NCI-H1417 (cell line): Measurements from ENCODE around the gene PODN.

ENCODE experiments used
- DNase-seq, 3 experiments: peaks; one replicate each; lab custom pipeline; 2025; lab: John Stamatoyannopoulos, UW

Gene PODN

DNA sequence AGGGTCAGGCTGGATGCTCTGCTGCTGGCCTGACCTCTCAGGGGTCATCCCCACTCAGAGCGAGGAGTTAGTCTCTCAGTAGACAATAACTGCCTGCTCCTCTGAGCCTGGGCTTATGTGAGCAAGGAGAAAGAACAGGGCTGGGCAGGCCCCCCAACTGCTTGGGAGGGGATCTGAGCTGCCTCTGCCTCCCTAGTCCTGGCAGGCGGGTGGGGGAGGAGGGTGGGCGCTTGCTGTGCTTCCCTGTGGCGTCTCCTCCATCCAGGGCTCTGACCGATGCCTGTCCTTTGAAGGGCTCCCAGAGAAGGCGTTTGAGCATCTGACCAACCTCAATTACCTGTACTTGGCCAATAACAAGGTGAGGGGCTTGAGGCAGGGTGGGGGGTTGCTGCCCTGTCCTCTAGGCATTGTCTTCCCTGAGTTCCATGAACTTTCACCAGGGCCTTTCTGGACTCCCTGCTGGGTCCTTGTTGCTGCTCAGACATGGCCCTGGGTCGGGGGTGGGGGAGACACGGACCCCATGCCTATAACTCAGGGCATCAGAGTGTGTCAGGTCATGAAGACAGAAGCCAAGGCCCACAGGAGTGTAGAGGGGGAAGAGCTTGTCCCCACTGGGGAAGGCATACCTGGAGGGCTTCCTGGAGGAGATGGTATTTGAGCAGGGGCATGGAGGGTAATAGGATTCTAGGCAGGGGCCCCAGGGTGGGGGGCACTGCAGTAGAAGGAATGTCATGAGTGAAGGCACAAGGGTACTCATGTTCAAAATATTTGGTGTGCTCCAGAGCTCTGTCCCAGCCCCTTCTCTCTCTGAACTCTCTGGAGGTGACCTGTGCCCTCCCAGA, 12.5 kb downstream of the PODN start:
- DNase-seq, result no peak

DNA sequence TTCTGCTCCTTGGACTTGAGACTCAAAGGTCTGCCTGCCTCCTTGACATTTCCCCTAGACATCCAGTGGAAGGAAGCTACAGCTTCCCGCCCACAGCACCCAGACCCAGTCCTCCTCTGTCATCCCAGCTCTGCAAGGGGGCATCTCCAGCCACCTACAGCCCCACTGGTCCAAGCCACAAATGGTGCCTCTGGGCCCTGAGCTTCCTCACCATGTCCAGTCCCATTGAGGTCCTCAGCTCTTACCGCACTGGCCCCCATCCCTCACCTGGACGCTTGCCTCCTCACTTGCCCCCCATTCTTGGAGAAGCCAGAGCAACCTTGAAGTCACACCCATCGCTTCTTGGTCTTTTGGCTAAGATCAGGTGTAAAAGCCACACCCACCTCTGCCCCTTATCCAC, 13.2 kb downstream of the PODN start:
- DNase-seq, result no peak

DNA sequence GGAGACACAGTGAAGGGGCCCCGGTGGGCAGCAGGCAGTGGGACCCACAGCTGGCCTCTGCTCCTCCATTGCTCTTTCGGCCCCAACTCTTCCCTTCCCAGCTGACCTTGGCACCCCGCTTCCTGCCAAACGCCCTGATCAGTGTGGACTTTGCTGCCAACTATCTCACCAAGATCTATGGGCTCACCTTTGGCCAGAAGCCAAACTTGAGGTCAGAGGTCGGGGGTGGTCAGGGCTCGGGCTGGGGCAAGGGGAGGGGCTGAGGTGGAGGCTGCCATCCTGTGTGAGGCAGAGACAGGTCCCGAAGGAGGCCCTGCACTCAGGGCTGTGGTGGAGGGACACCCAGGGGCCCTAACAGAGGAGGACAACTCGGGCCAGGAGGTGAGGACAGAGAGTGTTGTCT, 13.7 kb downstream of the PODN start:
- DNase-seq, result no peak

DNA sequence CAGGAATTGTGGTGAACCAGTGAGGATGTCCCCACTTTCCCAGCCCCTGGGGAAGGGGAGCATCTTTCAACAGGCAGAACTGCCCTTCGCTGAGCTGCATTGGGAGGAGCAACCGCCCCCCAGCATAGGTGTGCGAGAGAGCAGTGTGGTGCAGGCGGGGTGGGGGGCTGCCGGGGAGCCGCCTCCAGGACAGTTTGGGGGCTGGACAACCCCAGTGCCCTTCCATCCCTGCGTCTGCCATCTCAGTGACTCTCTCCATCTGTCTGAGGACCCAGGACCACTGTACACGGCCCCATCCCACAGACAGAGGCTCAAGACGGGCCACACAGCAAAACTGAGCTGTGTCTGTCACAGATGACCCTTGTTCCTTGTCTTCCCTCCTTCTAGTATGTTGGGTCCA, 14.2 kb downstream of the PODN start:
- no peak for DNase-seq

DNA sequence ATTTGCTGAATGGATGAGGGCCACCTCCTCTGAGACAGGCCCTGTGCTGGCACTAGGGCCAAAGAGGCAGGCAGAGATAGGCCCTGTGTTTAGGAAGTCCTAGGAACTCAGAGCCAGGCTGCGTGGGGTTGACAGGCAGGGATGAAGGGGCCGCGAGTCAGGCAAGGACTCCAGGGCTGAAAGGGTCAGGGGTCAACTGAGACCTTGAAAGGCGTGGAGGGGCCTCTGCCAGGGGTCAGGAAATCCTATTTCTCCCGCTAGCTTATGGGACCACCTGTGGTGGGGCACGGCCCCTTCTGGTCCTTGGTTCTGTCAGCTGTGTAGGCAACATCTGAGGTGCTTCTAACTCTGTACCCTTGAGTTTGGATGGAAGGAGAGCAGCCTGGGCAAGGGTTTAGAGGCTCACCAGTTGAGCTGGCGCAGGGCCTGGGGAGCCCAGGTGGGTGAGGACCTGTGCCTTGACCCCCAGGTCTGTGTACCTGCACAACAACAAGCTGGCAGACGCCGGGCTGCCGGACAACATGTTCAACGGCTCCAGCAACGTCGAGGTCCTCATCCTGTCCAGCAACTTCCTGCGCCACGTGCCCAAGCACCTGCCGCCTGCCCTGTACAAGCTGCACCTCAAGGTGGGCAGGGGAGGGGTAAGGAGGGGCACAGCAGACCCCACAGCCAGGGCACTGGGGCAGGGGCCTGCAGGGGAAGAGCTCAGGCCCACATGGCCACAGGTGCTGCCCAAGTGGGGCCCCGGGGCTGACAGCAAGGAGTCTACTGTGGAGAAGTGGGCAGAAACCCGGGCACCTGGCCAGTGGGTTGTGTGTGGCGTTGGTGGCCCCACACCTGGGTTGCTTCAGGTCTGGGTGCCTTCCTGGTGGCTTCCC, 14.9 kb downstream of the PODN start:
- no peak for DNase-seq

DNA sequence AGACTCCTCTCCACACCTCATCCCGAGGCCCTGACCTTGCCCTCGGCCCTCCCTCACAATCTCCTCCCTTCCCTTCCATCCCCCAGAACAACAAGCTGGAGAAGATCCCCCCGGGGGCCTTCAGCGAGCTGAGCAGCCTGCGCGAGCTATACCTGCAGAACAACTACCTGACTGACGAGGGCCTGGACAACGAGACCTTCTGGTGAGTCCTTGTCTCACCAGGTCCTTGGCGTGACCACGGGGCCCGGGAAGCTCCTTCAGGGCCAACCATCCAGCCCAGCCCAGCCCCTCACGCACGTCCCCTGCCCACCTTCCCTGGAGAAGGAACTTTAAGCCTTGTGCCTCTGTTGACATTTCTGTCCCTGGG, 15.6 kb downstream of the PODN start:
- no peak for DNase-seq

DNA sequence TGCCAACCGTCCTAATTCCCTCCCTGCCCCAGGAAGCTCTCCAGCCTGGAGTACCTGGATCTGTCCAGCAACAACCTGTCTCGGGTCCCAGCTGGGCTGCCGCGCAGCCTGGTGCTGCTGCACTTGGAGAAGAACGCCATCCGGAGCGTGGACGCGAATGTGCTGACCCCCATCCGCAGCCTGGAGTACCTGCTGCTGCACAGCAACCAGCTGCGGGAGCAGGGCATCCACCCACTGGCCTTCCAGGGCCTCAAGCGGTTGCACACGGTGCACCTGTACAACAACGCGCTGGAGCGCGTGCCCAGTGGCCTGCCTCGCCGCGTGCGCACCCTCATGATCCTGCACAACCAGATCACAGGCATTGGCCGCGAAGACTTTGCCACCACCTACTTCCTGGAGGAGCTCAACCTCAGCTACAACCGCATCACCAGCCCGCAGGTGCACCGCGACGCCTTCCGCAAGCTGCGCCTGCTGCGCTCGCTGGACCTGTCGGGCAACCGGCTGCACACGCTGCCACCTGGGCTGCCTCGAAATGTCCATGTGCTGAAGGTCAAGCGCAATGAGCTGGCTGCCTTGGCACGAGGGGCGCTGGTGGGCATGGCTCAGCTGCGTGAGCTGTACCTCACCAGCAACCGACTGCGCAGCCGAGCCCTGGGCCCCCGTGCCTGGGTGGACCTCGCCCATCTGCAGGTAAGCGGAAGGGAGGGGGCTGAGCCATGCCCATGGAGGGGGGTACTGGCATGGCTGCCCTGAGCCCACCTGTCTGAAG, 16.5 kb downstream of the PODN start:
- DNase-seq, result no peak

DNA sequence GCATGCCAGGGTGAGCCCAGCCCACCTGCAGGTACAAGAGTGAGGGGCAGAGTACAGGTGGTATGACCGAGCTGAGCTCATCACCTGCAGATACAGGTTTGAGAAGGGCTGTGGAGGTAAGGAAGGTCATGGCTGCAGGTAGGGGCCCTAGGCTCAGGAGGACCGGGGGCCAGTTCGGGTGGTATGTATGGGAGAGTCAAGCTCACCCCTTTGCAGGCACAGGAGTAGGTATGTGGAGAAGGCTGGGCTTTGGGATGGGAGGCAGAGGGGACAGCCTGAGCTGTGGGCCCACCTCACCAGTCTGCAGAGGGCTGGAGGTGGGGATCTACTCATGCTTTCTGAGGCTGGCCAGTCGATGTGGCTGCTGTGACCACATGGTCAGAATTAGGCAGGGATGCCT, 17.2 kb downstream of the PODN start:
- DNase-seq, result no peak

DNA sequence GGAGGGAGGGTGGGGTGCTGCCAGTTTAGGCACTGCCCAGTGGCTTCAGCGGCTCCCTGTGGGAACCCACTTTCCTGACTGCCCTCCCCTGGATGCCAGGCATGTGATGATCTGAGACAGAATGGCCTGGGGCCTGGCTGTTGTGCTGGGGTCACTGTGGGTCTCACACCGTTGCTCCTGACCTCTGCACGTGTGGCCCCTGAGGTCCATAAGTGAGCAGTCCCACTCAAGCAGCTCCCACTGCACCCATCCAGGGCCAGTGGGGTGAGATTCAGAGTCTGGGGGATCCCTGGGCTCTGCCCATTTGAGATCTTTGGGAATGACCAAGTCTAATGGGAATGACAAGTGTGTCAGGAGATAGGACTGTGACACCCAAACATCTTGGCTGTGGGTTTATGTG, 18.0 kb downstream of the PODN start:
- no peak for DNase-seq

DNA sequence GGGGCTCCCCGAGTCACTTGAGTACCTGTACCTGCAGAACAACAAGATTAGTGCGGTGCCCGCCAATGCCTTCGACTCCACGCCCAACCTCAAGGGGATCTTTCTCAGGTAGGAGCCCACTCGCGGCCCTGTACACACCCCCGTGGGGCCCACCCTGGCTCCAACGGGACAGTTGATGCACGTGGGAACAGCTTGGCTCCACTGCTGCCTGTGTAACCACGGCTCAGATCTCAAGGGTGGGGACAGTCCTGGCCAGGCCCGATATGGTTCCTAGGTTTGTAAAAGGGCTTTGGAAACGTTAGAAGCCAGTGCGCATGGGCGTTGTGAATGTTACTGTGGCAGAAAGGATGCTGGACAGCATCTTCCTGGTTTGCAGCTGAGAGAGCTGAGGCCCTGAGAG, 18.8 kb downstream of the PODN start:
- no peak for DNase-seq

DNA sequence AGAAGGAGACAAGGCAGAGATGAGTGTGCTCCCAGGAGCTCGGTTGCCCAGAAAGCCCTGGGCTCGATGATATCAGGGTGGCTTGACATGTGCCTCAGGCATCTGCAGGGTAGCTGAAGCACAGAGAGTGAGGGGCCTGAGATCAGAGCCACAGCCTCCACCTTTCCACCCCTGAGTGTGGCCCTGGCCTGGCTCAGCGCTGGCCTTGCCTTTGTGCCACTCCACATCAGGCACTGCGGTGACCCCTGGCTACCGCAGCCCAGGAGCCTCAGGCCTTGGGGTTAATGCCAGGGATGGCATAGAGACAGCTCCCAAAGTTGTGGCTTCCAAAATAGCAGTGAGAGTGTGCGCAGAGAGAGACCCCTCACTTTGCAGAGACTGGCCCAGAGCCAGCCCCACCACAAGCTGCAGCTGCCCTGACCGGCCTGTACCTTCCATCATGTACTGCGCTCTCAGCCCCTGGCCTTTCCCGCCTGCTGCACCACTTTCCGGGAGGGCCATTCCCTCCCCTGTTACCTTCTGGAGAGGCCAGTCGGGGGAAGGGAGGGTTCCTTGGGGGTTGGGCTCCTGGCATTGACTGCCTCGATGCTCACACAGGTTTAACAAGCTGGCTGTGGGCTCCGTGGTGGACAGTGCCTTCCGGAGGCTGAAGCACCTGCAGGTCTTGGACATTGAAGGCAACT, 19.5 kb downstream of the PODN start:
- no peak for DNase-seq

DNA sequence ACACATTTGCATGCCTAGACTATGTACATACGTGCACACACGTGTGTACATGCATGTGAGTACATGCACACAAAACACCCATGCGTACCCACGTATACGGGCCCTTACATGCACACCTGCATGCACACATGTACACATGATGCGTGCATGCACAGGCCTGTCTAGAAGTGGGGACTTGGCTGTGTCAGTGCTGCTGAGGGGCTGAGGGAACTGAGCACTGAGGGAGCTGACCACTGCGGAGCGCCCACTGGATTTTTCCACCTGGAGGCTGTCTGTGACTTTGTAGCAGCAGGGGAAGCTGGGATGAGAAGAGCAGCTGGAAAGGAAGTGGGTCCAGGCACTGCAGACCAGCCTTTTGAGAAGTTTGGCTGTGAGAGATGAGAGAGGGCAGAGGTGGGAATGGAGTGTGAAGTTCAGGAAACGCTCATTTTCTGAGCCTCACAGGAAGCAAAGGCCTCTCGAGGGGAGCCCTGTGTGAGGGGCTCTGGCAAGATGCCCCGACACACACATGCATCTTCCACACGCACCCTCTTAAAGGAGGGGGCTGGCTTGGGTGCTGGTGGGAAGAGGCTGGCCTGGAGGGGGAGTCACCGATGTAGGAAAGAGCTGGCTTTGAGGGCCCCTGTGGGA, 20.9 kb downstream of the PODN start:
- no peak for DNase-seq

DNA sequence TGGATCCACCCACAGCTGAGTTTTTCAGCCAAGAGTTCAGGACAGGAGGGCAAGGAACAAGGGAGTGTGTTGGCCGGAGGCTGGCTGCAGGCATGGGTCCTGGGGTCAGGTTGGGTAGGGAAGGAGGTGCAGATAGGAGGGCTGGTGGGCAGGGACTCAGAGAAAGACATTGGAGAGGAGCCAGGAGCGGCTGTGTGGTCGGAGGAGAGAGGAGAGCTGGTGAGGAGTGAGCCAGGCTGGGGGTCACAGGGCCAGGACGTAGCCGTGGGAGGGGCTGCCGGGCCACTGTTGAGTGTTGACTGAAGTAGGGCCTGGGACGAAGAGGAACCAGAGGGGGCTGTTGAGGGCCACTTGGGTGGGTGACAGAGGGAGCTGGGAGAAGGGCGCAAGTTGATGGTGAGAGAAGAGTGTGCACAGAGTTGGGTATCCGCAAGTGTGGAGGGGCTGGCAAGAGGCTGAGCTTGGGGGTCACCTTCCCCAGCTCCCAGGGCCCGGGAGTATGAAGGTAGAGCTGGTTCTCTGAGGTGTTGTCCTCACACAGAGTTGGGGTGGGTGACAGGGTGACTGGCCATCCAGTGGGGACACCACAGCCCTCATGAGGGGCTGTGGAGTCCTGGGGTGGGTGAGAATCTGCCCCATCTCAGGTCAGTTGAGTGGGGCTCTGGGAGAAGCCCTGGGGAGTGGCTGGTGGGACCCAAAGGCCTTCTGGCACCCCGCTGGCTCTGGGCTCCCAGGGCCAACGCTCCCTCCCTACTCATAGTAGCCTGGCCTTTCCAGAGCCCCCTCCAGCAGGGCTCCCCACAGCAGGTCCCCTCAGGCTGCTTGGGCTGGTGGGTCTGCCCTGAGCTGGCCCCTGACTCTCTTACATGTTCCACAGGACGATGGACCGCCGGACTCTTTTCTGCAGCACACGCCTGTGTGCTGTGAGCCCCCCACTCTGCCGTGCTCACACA, 21.9 kb downstream of the PODN start:
- DNase-seq, result no peak

DNA sequence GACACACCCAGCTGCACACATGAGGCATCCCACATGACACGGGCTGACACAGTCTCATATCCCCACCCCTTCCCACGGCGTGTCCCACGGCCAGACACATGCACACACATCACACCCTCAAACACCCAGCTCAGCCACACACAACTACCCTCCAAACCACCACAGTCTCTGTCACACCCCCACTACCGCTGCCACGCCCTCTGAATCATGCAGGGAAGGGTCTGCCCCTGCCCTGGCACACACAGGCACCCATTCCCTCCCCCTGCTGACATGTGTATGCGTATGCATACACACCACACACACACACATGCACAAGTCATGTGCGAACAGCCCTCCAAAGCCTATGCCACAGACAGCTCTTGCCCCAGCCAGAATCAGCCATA, 22.6 kb downstream of the PODN start:
- DNase-seq, result no peak

DNA sequence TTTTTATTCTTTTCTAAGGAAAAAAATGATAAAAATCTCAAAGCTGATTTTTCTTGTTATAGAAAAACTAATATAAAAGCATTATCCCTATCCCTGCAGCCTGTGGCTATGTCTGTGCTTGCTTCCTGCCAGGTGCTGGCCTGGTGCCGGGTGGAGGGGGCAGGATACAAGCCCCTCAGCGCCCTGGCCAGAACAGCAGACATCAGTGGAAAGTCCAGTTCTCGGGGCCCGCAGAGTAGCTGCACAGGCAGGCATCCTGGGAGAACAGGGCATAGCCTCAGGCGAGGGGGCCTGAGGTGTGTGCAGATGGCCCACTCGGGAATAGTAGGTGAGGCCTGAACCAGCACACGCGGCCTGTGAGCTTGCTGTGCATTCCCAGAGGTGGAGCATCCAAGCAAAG, 23.4 kb downstream of the PODN start:
- DNase-seq, result no peak

DNA sequence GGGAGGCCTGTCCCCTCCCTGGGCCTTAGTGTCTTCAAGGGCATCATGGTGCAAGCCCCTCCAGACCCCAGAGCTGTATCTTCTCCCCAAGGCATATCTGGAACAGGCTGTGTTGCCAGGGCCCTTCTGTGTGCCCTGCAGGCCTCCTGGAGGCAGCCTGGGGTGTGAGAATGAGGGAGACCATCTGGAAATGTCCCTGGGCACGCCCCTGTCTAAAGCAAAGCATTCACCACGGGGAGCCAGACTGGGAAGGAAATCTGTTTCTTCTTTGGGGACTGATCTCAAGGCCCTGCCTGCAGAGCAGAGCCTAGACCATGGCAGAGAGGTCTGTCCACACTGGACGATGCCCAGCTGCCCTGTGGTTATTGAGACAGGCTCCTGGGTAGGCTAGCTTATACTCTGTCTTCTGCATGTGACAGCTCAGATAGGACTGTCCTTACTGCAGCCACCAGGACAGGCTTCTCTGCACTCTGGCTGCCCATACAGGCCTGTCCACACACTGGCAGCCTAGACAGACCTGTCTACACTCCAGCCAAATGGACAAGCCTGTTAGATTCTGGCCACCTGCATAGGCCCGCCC, 24.6 kb downstream of the PODN start:
- DNase-seq, result no peak

DNA sequence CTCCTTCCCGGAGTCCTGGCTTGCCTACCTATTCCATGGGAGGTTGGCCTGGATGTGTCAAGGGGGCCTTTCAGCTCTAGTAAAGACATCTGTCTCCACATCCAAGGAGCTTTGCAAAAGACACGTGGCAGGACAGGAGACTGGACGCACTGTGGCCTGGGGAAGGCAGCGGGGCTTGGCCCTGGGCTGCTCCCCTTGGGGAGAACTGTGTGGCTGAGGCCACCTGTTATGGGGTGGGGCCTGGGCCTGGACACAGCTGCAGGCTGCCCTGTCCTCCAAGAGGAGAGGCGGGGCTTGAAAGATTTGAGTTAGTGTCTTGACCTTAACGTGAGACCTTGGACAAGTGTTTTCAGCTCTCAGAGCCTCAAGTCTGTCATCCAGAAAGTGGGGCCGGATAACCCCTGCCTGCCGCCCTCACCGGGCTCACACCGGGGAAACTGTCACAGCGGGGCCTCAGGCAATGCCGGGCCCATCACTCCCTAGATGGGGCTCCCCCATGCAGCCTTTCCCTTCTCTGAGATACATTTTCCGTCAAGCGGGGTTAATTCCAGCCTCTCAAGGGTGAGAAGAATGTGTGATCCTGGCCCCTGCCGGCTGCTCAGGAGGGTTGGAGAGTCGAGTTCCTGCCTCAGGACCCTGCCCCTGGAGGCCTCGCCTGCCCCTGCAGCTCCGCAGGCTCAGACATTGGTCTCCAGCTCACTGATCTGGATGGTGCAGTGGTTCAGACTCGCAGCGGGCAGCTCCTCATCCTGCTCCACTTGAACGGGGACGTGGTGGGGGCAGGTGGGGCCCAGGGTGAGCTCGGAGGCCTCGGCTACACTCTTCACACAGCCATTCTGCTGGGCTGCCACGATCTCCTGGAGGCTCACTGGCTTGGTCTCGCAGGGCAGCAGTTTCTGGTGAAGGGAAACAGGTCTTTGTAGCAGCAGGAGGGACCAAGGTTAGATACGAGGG, 25.6 kb downstream of the PODN start:
- DNase-seq, result no peak

DNA sequence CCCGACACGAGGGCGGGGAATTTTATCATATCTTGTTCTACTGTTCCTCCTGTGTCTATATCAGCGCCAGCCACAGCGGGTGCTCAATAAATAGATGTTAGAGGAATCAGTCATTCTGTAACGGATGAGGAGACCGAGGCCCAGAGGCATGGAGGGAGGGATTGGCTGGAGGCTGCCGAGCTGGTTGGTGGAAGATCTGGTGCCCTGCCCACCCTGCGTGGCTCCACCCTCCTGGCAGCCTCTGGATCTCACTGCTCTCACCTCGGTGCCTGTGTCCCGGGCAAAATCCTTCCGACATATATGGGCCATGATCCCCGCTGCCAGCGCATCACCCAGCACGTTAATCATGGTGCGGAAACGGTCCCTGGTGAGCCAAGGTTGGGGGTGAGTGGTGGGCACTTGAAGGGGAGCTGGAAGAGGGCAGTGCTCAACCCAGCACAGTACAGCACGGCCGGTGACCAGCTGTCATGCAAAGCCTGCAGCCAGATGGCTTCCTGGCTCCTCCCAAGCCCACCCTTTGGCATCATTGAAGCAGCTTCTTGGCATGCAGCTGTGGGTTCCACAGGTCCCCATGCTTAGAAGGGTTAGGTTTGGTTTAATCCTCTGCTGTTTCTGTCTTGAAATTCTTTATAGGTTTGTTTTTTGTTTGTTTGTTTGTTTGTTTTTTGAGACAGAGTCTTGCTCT, 26.7 kb downstream of the PODN start:
- DNase-seq, result no peak
